RWPE1 (cell line): ENCODE data around the gene BSN.
A peak's percentile ranks its signal among the peaks of the same experiment; 100 is the strongest.
"Not testable (repeated sequence)": the region's sequence is repeated elsewhere in the genome, so short reads cannot be mapped to it uniquely, and the experiment has no call there.

Experiments
- CTCF ChIA-PET: fragments of 350-600 bp; sonication (Branson Sonifier 250); formaldehyde crosslinking; extraction: SDS; loops from one replicate; lab custom pipeline; 2021; lab: Yijun Ruan, JAX
- POLR2A ChIA-PET: fragments of 400-600 bp; formaldehyde crosslinking; extraction: SDS; loops from one replicate; lab custom pipeline; 2020; ENCODE audit warnings: antibody characterized with exemption; ENCODE audit not compliant: low non-redundant PET; lab: Yijun Ruan, JAX
- DNase-seq: peaks from one replicate; pipeline ENCODE4 v3.0.0; 2012; ENCODE audit warnings: low spot score
- H3K27ac ChIP-seq: fragments of 450-650 bp; 2 replicates; pipeline ENCODE4 v1.5.1; 2017
- TF ChIP-seq, protein P1 (sequence below): fragments of 450-650 bp; conservative IDR thresholded peaks from 2 replicates; pipeline ENCODE4 v1.5.1; 2017; ENCODE audit warnings: low read depth, mild to moderate bottlenecking

The BSN gene

DNA sequence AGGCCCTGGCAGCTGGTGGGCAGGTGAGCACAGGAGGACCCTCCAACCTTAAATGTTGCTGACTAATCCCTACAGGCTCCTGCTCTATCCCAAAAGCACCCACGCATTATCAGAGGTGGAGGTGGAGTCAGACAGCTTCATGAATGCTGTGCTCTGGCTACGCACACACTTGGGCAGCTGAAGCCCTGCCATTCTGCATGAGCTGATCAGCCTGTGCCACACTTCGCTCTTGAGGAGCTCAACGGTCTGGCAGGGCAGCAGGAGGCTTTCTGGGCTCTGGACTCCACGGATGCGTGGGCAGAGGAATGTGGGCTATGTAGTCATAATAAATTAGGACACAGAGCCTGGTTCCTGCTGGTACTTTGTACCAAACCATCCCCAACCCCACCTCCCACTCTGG lies 128.9 kb downstream of the BSN start:
- TF ChIP-seq, protein P1, sequence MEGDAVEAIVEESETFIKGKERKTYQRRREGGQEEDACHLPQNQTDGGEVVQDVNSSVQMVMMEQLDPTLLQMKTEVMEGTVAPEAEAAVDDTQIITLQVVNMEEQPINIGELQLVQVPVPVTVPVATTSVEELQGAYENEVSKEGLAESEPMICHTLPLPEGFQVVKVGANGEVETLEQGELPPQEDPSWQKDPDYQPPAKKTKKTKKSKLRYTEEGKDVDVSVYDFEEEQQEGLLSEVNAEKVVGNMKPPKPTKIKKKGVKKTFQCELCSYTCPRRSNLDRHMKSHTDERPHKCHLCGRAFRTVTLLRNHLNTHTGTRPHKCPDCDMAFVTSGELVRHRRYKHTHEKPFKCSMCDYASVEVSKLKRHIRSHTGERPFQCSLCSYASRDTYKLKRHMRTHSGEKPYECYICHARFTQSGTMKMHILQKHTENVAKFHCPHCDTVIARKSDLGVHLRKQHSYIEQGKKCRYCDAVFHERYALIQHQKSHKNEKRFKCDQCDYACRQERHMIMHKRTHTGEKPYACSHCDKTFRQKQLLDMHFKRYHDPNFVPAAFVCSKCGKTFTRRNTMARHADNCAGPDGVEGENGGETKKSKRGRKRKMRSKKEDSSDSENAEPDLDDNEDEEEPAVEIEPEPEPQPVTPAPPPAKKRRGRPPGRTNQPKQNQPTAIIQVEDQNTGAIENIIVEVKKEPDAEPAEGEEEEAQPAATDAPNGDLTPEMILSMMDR, result no peak
- DNase-seq, result no peak
- POLR2A ChIA-PET, result no interaction called here
- H3K27ac ChIP-seq, result peak overlapping the region; percentile 38
- CTCF ChIA-PET, result no interaction called here

DNA sequence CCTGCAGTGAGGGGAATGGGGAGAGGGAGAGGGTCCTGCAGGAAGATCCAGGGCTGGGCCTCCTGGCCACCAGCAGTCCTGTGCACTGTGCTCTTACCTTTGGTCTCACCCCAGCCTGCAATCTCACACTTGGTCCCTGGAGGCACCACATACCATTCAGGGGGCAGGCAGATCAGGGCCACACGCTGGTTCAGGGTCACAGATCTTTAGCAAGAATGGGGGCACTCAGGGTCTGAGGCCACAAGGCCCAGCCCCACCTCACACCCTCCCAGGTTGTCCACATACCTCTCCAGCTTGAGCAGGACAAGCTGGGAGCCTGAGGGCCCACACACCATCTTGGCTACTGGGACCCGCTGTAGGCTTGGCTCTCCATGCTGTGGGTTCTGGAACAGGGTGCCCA lies 130.2 kb downstream of the BSN start:
- POLR2A ChIA-PET, DNase-seq: not testable (repeated sequence)
- H3K27ac ChIP-seq, result peak overlapping the region; percentile 21
- CTCF ChIA-PET, result interaction anchor here (0.6 kb wide), 1 partner anchor 355 kb away, joined by 3 read pairs; no protein-coding TSS in a partner anchor

DNA sequence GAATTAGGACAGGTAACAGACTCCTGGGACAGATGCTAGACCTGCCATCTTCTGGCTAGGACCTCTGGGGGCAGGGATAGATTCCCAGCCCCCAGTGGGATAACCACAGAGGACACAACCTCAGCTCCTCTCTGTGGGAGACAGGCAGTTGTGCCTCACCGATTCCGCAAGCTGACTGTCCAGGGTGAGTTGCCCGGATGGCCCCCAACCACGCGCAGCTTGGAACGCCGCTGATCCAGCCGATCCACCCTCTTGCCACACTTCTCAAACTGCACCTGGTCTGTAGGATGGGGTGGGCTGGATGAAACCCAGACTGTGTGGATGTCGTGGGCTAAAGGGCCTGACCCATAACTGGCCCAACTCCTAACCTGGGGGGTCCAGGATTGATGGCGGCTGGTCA lies 130.8 kb downstream of the BSN start:
- CTCF ChIA-PET, H3K27ac ChIP-seq, DNase-seq, POLR2A ChIA-PET: not testable (repeated sequence)

DNA sequence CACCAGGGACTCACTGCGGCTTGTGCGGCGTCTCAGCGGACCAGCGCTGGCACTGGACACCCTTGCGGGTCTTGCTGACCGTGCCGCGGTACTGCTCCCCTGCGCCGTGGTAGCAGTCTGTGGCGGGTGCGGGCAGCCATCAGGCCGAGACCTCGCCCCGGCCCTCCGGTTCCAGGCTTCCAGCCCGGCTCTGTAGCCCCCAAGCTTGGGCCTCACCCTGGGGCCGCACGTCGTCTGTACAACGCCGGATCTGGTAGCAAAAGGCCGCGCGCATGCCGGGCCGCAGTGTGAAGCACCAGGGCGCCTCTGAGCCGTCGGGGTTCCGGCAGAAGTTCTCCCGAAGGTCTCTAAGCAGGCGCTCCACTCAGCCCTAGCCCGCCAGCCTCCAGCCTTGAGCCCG lies 131.6 kb downstream of the BSN start:
- H3K27ac ChIP-seq, DNase-seq, CTCF ChIA-PET, POLR2A ChIA-PET: not testable (repeated sequence)

DNA sequence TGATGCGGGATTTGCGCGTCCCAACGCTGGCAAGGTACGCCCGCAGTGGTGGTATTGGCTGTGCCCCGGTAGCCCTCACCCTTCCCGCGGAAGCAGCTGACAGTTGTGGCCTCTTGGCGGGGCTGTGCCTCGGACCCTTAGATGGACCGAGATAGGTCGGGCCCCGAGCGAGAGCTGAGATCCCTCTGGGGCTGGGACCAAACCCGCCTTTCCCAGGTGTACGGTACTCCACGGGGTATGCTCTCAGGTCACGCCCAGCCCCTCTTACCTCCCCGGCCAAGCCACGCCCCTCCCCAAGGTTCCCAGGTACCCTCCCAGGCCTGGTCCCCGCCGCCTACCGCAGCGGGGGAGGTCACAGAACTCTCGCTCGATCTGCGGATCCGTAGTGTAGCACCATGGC lies 132.1 kb downstream of the BSN start:
- CTCF ChIA-PET, result interaction anchor here (0.7 kb wide), 1 partner anchor 30 kb away, joined by 3 read pairs; no protein-coding TSS in a partner anchor
- peak overlapping the region; percentile 31; the same call in 1 of the 2 replicates for H3K27ac ChIP-seq
- DNase-seq, POLR2A ChIA-PET: not testable (repeated sequence)

DNA sequence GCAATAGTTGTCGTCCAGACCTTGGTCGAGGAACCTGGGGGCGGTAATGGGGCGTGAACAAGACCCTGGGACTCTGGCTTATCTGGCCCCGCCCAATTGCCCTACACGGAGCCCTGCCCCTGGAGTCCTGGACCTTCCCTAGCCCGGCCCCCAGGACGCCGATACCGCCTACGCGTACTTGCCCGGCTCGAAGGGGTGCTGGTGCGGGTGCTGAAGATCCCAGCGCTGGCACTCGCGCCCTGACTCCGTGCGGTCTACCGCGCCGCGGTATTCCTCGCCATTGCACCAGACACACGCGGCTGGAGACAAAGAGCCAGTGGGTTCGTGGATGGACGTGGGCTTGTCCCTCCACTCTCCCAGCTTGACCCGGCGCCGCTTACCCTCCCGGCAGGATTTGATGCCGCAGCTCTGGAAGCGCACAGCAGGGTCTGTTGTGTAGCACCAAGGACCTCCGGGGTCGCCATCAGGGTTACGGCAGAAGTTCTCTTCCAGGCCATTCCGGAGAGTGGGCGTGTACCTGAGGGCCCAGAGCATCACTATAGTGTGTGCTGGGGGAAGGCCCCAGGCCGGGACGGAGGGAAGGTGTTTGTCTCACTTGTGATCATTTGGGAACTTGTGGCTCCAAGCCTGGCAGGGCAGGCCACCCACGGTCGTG lies 132.6 kb downstream of the BSN start:
- POLR2A ChIA-PET, DNase-seq: not testable (repeated sequence)
- peak overlapping the region; percentile 31; the same call in 1 of the 2 replicates for H3K27ac ChIP-seq
- CTCF ChIA-PET, result interaction anchor here (0.7 kb wide), 1 partner anchor 30 kb away, joined by 3 read pairs; no protein-coding TSS in a partner anchor

DNA sequence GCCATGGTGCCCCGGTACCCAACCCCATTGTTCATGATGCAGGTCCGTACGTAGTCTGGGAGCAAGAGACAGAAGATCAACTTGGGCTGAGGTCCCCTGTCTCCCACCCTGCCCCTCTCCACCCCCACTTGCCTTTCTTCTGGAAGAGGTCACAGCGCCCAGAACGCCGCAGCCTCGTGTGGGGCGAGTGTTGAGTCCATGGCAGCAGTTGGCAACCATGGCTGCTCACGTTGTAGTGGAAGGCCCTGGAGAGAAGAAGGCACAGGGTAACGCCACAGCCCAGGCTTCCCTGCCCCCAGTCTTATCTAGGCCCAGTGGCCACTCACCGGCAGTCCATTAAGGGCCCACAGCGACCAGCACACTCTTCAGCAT lies 133.1 kb downstream of the BSN start:
- CTCF ChIA-PET, DNase-seq, H3K27ac ChIP-seq, POLR2A ChIA-PET: not testable (repeated sequence)

DNA sequence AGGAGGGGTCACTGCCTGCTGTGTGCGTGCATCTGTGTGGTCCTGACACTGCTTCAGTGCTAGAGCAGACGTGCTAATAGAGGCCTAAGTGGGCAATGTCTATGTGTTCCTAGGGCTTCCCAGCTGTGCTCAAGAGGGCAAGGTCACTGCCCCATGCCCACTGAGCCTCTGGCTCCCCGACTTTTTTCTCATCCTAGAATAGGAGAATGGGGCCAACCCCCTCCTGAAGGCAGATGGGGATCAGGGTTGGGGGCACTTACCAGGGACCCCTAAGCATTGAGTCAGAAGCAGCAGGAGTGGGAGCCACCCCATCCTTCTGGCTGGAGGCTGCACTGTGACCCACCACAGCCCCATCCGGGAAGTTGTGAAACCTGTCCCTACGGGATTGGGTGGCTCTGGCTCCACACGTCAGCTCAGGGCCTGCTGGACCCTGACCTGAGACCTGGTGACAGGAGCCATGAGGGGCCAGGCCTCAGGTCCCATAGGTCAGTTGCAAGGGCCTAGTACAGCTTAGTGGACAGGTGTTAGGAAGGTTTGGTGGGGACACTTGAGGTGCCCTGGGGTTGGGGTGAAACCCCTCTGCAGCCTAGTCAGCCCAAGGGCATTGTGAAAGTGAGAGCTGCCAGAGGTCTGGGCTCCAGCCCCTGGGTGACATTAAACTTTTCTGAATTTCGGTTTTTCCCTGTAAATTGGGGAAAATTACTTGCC lies 134.2 kb downstream of the BSN start:
- POLR2A ChIA-PET, DNase-seq: not testable (repeated sequence)
- H3K27ac ChIP-seq, result peak overlapping the region; percentile 69
- CTCF ChIA-PET, result interaction anchor here (0.6 to 0.8 kb wide), 2 partner anchors 12 to 1489 kb away, joined by 4 read pairs; no protein-coding TSS in a partner anchor

DNA sequence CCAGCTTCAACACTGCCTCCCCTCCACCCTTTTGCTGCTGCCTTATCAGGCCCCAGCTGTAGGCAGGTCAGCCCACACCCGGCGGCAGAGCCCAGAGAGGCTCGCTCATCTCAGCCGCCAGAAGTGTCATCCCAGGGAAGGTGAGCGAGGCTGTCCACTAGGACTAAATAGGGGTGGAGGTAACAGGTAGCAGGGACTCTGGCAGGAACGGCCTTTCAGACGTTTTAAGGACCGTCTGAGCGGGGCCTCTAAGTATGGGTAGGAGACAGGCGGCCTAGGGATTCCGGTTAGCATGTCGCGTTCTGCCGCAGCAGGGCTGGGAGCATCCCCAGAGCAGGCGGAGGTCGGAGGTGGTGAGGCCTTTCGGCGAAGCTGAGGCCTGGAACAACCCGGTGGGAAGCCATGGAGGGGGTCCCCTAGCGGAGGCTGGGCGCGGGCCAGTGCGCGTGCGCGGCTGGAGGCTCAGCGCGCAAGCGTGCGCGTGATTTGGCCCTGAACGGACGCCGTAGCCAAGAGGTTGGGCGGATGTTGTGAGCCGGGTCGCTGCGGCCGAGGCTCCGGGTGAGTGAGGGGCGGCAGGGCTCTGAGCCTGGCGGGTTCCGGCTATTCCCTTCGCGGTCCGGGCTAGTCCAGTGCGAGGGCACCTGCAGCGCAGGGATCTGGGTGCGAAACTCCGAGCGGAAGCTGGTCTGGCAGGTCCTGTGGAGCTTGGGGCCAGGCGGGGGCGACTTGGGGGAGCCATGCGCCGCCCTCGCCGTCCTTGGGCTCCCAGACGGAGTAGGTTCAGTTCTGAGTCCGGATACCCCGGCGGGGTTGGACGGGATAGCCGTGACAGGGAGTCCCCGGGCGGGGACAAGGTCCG lies 135.0 kb downstream of the BSN start, which contains the start of the genes MST1 and RNF123:
Gene MST1 (minus strand): TSS at position 429 of the 862 bp plus-strand sequence. CDS start 783 bp downstream, outside the sequence.
Gene RNF123 (plus strand): TSS at position 512 of the 862 bp plus-strand sequence. CDS start 1,609 bp downstream, outside the sequence.
- ChIA-PET CTCF (interaction anchor here (0.6 kb wide), 1 partner anchor 1490 kb away, joined by 4 read pairs; no protein-coding TSS in a partner anchor), POLR2A (no interaction called here)
- DNase-seq, result peak; percentile 69
- TF ChIP-seq, protein P1, result no peak
- peak within 1 kb of the TSS; percentile 69 for H3K27ac ChIP-seq

DNA sequence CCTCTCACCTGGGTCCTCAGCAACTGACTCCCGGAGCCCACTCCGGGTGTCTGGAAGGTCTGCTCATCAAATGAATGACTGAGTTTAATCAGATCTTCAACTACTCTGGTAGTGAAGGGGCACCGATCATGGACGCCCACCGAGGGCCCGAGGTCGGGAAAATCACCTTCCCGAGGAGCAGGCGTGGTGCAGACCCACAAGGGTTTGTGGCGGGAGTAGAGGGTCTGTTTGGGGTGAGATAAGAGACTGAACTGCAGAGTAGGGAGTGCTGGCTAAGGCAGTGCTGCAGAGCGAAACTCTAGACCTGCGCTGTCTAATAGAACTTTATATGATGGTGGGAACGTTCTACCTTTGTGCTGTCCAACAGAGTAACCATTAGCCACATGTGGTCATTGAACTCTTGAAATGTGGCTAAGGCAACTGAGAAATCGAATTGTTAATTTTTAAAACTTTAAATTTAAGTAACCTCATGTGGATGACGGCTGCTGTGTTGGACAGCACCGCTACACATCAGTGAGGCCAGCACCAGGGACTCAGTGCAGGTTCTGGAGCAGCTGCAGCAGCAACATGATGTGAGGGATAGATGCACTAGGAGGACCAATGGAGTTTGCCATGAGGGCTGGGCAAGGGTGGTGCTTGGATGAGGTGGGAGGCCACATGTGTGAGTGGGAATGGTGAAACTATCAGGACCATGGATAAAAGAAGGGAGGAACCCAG lies 135.8 kb downstream of the BSN start:
- CTCF ChIA-PET, DNase-seq, POLR2A ChIA-PET: not testable (repeated sequence)
- peak overlapping the region; percentile 69 for H3K27ac ChIP-seq

DNA sequence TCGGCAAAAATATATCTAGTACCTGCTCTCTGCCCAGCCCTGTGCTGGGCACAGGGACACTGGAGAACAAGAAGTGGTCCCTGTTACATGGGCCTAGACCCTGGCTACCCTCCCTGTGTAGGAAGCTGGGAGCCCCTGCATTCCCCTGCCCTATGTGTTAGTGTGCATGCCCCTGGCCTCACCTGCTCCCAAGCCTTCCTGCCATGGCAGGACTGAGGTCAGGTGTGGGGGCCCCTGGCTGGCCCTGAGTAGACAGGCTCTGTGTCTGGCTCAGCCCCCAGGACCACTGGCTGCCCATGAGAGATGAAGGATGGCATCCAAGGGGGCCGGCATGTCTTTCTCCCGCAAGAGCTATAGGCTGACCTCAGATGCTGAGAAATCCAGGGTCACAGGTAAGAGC lies 136.6 kb downstream of the BSN start:
- DNase-seq, CTCF ChIA-PET, POLR2A ChIA-PET: not testable (repeated sequence)
- H3K27ac ChIP-seq, result peak overlapping the region; percentile 8; the same call in 1 of the 2 replicates

DNA sequence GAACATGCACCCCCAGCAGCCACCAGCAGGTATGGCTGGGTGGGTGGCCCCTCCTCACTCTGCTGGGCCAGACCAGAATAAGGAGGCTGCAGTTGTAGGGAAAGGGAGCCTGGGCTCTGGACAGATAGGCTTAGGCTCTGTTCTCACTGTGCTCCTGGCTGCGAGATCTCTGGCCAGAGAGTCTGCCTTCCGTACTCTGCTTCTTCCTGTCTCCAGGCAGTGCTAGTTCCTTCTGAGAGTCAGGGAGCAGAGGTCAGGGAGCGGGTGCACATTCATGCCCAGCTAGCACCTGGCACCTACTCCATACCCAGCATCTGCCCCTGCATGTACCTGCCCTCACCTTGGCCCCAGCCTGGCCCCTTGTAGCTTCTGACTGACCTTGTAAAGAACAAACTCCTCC lies 137.2 kb downstream of the BSN start:
- CTCF ChIA-PET, DNase-seq, POLR2A ChIA-PET: not testable (repeated sequence)
- peak overlapping the region; percentile 8; the same call in 1 of the 2 replicates for H3K27ac ChIP-seq

DNA sequence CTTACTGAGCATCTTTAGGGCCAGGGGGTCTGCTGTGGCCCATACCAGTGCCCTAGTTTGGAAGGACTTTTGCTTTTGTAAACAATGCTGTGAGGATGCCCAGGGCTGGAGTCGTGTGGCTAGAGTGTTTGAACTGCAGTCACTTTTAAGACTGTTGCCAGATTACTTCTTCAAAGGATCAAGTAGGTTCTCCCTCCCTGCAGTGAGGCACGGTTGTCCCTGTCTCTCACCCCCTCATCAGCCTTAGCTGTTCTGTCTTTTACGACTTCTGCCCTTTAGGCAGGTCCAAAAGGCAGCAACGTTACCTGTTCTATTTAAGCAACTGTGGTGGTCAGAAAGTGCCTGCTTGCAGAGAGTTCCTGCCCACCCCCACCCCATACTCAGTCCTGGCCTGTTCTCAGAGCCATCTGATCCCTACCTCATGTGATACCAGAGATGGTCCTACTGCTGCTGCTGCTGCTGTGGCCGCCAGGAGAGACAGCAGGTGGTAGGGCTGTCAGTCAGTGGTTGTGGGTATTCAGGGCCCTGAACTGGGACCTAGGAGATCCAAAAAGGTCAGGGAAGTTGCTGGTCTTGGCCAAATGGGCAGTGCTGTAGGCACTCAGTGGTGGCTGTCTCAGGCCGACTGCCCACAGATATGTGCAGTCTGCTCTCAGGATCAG lies 140.3 kb downstream of the BSN start:
- CTCF ChIA-PET, result interaction anchor here (0.6 kb wide), 1 partner anchor 320 kb away, joined by 3 read pairs; no protein-coding TSS in a partner anchor
- DNase-seq, POLR2A ChIA-PET, H3K27ac ChIP-seq: not testable (repeated sequence)
